ENCODE data around the gene P2RY13. TPM values are rescaled to one million over a fixed set of nuclear protein-coding genes. Genes with fewer than 3 reads are reported as not detected.

Gene P2RY13
- total RNA-seq, 4 donors from 2014 or later: 0.12 to 1.2 (median 0.30) TPM

- Histone ChIP-seq H3K36me3 (no peaks in the 10 kb centered on the region), H3K27me3 (no peaks in the 10 kb centered on the region), H3K4me1 (no peaks in the 10 kb centered on the region), H3K9me3 (no peaks in the 10 kb centered on the region), H3K4me3 (no peak overlapping the region), H3K27ac (peak overlapping the region in 1 of 4 donors; percentile 1)
- peak in 1 of 2 donors; percentile 60 for ATAC-seq
- in situ Hi-C loops (cut with MboI; ENCODE audit: low sequenced_read_pairs in 4 of 4) (no loop called here), intact Hi-C loops (cut with DNase I; ENCODE audit: low total_unique reads) (no loop called here)
- no peak for TF ChIP-seq POLR2A (IDR thresholded peaks at IDR 0.05)
- TF ChIP-seq, protein P1, sequence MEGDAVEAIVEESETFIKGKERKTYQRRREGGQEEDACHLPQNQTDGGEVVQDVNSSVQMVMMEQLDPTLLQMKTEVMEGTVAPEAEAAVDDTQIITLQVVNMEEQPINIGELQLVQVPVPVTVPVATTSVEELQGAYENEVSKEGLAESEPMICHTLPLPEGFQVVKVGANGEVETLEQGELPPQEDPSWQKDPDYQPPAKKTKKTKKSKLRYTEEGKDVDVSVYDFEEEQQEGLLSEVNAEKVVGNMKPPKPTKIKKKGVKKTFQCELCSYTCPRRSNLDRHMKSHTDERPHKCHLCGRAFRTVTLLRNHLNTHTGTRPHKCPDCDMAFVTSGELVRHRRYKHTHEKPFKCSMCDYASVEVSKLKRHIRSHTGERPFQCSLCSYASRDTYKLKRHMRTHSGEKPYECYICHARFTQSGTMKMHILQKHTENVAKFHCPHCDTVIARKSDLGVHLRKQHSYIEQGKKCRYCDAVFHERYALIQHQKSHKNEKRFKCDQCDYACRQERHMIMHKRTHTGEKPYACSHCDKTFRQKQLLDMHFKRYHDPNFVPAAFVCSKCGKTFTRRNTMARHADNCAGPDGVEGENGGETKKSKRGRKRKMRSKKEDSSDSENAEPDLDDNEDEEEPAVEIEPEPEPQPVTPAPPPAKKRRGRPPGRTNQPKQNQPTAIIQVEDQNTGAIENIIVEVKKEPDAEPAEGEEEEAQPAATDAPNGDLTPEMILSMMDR (IDR thresholded peaks at IDR 0.05 in 4 of 5, conservative IDR thresholded peaks at IDR 0.05 in 1 of 5): no peak
- no peak for DNase-seq
These were observed 16.5 kb upstream of the P2RY13 start for GRCh38 chr3:151345859-151346258.

- DNase-seq: no peak
- Histone ChIP-seq H3K9me3 (no peaks in the 10 kb centered on the region), H3K4me1 (no peaks in the 10 kb centered on the region), H3K4me3 (no peak overlapping the region), H3K27ac (no peak overlapping the region), H3K27me3 (no peaks in the 10 kb centered on the region), H3K36me3 (no peaks in the 10 kb centered on the region)
- intact Hi-C loops (cut with DNase I; ENCODE audit: low total_unique reads) (no loop called here), in situ Hi-C loops (cut with MboI; ENCODE audit: low sequenced_read_pairs in 4 of 4) (no loop called here)
- no peak for ATAC-seq
- TF ChIP-seq, protein P1 (IDR thresholded peaks at IDR 0.05 in 4 of 5, conservative IDR thresholded peaks at IDR 0.05 in 1 of 5): no peak
- no peak for TF ChIP-seq POLR2A (IDR thresholded peaks at IDR 0.05)
These were observed 2.3 kb upstream of the P2RY13 start for GRCh38 chr3:151331696-151332095.

- TF ChIP-seq POLR2A (IDR thresholded peaks at IDR 0.05): no peak
- TF ChIP-seq, protein P1 (IDR thresholded peaks at IDR 0.05 in 4 of 5, conservative IDR thresholded peaks at IDR 0.05 in 1 of 5): no peak
- Histone ChIP-seq H3K9me3 (no peaks in the 10 kb centered on the region), H3K4me1 (no peaks in the 10 kb centered on the region), H3K36me3 (no peaks in the 10 kb centered on the region), H3K27me3 (no peaks in the 10 kb centered on the region), H3K4me3 (no peak overlapping the region), H3K27ac (no peak overlapping the region)
- in situ Hi-C loops (cut with MboI; ENCODE audit: low sequenced_read_pairs in 4 of 4): no loop called here
- ATAC-seq: no peak
- DNase-seq: no peak
- intact Hi-C loops (cut with DNase I; ENCODE audit: low total_unique reads): no loop called here
These were observed 1.6 kb upstream of the P2RY13 start for GRCh38 chr3:151330899-151331298.

DNA sequence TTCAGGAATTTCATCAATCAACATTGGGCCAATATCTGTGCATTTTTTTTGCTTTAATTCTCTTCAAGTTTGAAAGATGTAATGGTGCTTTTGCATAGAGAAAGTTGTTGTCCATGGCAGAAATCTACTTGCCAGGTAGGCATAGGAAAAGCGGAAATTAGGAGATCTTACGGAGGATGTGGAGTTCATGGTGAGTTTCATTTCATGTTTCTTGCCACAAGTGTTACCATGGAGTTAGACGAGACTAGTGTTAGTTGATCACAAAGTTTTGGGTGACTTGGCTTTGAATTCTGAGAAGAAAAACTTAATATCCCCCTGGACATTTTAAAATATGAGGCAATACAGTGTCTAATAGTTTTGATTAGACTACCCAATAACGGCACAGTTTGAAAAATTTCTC is 1.0 kb upstream of the P2RY13 start:
- H3K9me3 ChIP-seq: no peaks in the 10 kb centered on the region
- TF ChIP-seq POLR2A (IDR thresholded peaks at IDR 0.05): no peak
- TF ChIP-seq, protein P1 (IDR thresholded peaks at IDR 0.05 in 4 of 5, conservative IDR thresholded peaks at IDR 0.05 in 1 of 5): no peak
- H3K4me3 ChIP-seq: no peak overlapping the region
- no peaks in the 10 kb centered on the region for H3K4me1 ChIP-seq
- no peak overlapping the region for H3K27ac ChIP-seq
- intact Hi-C loops (cut with DNase I; ENCODE audit: low total_unique reads) (no loop called here), in situ Hi-C loops (cut with MboI; ENCODE audit: low sequenced_read_pairs in 4 of 4) (no loop called here)
- H3K36me3 ChIP-seq: no peaks in the 10 kb centered on the region
- DNase-seq (no peak), ATAC-seq (no peak)
- H3K27me3 ChIP-seq: no peaks in the 10 kb centered on the region

Measured in gastrocnemius medialis (tissue), 4 donors.